GM19025 (cell line): ENCODE results near the gene ZFYVE28.
"Not testable (repeated sequence)": the region's sequence is repeated elsewhere in the genome, so short reads cannot be mapped to it uniquely, and the experiment has no call there.

Experiments
- ATAC-seq: cut with Tn5 transposase; IDR thresholded peaks from one replicate; pipeline ENCODE4 v1.9.1; 2021; ENCODE audit warnings: mild to moderate bottlenecking, low read depth, moderate library complexity; ENCODE audit not compliant: unreplicated experiment

The ZFYVE28 gene

DNA sequence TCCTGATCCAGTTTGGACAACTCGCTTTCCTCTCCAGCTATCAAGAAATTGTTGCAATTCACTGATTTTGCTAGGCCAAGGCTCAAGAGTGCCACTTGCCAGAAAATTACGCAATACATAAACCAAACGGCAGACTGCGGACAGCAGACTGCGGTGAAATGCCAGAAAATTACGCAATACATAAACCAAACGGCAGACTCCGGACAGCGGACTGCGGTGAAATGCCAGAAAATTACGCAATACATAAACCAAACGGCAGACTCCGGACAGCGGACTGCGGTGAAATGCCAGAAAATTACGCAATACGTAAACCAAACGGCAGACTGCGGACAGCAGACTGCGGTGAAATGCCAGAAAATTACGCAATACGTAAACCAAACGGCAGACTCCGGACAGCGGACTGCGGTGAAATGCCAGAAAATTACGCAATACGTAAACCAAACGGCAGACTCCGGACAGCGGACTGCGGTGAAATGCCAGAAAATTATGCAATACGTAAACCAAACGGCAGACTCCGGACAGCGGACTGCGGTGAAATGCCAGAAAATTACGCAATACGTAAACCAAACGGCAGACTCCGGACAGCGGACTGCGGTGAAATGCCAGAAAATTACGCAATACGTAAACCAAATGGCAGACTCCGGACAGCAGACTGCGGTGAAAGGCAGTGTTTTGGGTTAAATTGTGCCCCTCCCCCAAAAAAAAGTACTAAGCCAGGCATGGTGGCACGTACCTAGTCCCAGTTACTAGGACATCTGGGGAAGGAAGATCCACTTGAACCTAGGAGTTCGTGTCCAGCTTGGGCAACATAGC lies 11.7 kb upstream of the ZFYVE28 start:
- not testable (repeated sequence) for ATAC-seq

DNA sequence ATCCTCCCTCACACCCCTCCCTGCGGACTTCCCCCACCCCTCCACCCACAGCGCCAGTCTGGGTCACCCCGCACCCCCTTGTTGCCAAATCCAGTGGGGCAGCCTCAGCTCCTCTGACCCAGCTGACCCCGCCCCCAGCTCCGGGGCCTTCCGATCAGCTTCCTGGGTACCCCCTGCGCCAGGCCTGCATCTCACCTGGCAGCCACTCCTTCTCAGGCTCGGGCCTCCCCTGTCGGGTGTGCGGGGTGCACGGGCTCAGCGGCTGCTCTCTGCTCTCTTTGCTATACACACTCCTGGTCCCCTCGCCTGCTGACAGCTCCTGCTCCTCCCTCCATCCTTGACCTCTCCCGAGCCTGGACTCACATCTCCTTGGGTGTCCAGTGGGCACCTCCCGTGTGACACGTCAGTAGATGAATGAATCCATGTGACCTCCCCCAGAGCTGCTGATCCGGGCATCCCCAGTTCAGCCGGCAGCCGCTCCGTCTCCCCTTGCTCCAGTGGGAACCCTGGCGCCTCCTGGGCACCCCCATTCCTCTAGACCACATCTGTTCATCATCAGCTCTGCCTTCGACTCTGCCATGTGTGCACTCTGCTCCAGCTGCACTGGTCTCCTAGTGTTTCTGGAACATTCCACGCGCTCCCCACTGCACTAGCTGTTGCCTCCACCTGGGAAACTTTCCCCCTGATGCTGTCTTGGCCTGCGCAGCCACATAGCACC lies 10.2 kb upstream of the ZFYVE28 start:
- no peak for ATAC-seq

DNA sequence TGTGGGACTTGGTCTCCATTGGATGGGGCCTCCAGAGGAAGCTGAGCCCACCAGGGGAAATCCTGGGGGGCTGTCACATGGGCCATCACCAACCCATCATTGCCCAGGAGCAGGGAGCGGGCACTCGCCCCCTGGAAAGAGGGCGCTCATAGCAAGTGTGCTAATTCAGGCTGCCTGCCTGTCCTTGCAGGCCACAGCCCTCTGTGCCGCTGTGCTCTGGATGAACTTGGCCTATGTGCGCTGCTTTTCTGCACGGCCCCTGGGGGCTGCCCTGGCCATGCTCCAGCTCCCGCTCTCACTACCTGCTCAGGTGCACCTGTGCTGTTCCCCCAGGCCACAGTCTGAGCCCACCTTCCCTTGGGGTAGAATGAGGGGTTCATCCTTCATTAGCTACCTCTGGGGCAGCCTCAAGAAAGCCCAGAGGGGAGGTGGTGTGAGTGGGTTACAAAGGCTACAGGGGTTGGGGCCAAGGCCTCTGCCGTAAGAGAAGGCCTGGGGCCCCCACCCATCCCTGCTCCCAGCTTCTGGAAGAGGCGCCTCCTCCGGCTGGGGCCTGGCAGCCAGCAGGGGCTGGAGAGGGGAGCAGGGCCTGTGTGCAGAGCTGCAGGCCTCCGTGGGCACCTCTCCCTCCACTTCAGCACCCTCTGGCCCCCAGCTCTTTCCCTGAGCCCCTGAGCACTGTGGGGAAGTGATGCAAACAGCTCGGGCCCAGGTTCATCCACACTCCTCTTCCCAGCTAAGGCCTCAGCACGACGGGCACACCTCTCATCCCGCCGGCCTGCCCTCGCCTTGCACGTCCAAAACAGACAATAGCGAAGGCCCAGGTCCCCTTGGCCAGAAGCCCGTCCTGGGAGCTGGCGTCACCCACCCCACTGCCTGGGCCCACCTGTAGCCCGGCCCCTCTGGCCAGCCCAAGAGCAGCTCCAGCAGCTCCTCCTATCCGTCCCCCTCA lies 9.2 kb upstream of the ZFYVE28 start:
- no peak for ATAC-seq

DNA sequence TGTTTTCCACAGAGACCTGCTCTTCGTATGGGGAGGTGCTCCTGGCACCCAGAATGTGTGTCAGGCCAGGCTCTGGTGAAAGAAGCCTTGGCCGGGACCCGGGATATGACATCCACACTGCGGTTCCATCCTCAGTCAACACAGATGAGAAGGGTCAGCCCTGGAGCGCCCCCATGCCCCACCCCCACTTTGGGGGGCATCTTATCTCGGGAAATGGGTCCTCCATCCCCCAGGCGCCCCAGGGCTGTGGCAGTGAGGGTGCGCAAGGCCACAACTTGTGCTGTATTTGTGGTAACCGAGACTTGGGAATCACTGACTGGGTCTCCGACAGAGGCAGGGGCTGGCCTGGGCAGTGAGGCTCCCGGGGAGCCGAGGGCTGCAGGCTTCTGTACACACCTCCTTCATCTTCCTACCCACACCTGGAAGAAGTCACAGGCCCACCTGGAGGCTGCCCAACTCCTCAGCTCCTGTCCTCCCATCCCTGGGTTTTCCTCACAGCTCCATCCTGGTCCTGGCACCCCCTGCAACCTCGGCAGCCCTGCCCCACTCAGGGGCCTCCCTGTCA lies 8.3 kb upstream of the ZFYVE28 start:
- ATAC-seq: no peak

DNA sequence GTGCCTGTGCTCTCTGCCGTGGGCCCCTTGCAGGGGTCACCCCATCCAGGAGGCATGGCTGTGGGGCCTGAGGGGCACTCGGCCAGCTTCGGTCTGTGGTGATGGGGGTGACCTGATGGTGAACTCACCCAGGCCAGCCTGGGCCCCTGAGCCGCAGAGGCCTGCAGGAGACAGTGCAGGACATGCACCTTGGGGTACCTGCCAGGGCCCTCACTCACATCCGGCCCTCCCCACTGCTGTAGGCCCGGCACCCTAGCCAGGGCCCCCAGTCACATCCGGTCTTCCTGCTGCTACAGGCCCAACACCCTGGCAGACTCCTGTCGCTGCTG lies 7.6 kb upstream of the ZFYVE28 start:
- ATAC-seq: no peak

DNA sequence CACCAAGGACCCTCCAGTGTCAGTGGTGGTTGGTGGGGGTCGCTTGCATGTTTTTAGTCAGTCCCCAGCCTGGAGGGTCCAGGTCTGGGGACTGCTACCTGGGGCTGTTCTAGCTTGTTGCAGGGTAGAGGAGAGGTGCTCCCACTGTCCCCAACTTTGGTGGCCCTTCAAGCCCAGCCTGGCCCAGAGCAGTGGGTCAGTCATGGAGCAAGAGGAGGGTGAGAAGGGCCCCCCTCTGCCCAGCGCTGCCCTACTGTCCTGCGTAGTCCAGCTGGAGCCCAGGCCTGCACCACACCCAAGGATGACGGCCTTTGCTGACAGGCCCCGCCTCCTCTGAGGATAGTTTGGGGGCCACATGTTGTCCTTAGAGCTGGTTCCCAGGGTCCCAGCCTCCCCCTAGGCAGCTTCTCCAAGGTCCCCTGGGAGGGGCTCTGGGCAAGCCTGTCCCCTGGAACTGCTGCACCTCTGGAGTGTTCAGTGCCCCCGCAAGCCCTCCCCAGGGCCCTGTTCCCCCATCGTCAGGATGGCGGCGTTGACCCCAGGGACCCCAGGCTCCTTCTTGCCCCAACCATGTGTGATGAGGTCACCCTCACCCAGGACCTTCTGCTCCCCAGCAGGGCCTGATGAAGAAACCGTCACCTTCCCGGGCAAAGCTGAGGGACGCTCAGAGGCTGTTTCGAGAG lies 7.1 kb upstream of the ZFYVE28 start:
- ATAC-seq: no peak

DNA sequence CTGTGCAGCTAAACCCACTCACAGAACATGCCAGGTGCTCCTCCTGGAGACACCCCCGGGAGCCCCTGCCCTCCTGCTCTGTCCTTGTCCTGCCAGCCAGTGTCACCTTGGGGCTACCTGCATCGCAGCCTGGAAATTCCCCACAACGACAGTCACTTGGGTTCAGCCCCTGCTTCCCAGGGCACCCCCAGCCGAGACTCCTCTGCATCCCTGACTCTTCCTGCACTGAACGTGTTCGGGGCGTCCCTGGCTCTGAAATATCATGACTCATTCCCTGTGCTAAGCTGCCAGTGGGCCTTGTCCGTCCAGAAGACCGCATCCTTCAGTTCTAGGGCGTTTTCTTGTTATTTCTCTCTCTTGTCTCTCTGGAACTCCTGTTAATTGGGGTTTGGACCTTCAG lies 6.1 kb upstream of the ZFYVE28 start:
- no peak for ATAC-seq

DNA sequence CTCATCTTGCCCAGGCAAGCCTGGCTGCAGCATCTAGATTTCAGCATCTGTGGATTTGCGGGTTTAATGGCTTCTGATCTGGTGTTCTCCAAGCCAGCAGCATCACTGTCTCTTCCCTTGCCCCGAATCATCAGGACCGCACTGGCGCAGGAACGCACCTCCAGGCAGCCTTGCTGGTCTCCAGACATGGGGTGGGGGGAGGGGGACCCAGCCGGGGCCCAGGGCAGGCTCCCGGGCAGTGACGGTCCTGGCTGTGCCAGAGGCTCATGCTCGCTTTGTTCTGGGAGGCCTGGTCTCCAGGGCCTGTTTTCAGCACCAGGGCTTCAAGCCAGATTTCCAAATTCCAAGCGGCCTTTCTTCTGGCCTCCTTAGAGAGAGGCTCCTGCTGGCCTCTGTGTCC lies 5.2 kb upstream of the ZFYVE28 start:
- ATAC-seq: no peak

DNA sequence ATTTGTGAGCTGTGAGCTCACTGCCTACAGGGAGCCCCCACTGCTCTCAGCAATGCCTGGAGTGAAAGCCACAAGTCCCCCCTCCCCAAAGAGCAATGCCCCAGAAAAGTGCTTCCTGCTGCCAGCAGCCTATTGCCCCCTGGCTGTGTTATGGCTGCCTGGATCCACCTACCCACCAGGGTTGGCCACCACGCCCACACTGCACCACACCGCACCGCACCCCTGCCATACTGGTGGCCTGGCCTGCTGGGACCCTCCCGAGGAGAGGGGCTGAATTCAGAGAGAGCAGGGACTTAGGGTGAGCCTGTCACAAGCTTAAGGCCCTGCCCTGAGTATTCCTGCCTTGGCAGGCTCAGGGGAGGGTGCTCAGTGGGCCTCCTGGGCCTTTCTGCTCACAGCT lies 4.6 kb upstream of the ZFYVE28 start:
- no peak for ATAC-seq

DNA sequence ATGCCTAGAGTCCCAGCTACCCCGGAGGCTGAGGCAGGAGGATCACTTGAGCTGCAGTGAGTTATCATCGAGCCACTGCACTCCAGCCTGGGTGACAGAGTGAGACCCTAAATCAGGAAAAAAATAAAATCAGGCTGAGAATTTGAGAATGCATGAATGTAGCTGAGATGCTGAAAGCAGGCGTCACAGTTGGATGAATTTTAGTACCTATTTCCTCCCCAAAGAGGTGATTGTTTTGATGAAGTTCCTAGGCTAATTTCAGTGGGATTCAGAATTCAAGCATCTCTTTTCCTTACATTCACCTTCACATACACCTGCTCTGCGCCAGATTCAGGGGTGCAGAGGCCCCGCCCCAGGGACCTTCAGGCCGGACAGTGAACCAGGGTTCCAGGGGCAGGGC lies 3.5 kb upstream of the ZFYVE28 start:
- ATAC-seq: no peak

DNA sequence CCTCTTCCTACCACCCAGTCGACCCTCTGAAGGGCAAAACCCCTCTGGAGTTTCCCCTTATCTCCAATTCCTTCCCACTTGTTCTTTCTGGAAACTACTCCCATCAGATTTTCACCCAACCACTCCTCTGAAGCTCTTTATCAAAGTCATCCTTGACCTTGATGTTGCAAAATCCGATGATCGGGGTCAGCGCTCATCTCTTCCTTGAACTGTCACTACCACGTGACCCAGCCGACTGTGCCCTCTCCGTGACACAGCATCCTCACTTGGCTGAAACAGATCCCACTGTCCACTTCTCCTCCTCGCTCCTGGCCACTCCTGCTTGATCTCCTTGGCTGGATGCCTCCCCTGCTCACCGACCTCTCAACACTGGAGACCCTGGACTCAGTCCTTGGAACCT lies 1.4 kb upstream of the ZFYVE28 start:
- ATAC-seq: no peak

DNA sequence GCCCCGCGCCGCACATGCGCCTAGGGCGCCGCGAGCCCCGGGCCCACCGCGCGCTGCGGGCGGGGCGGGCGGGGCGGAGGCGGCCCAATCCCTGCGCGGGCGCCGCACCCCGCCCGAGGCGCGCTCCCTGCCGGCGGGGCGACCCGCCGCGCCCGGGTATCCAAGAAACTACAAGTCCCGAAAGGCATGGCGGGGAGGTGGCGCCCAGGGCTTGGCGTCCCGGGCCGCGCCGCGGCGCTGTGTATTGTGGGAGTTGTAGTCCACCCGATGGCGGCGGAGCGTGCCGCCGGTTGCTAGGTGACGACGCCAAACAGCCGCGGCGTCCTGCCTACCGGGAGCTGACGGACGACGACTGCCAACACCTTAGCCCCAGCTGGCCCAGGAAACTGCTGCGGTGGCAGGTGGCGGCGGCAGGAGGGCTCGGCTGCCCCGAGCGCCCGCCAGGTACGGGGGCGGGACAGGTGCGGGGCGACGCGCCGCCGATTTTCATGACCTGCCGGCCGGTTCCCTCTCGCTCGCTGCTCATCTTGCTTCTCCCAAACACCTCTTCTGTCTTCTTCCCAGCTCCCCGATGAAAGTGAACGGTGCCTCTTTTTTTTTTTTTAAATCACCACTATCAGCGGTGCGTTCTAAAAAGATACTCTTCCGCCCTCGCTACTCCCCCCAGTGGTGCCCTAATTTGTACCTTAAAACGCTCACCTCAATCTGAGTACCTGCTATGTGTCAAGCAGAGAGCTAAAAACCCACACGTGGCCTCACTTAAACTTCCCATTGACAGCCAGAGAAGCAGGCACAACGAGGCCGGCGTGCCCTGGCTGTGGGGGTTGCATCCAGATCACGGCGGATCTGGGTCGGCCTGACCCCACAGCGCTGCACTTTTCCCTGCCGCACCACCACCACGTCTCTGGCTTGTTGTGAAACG lies 466 bp upstream of the ZFYVE28 start, which contains the start of gene CFAP99:
Gene CFAP99 (plus strand): TSS at position 306 of the 922 bp plus-strand sequence.
- peak; percentile 92 for ATAC-seq

DNA sequence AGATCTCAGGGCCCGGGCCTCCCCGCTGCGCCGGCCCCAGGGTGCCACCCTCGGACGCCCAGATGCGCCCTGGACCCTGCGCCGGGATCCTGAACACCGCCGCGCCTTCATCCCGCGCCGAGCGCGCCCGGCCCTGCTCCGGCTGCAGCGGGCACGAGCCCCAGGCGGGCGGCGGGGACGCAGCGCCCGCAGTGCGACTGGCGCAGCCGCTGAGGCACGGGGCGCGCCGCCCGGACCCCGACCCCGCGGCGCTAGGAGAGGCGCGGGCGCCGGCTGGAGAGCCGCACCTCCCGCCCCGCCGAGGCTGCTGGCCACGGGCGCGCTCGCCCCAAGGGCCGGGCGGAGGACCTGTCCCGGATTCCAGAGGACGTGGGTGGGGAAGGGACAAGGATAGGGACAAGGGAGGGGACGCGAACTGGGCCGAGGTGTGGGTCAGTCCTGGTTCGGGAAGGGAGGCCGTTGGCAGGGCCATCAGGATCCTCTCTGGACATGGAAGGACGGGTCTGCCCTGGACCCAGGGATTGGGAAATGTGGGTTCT lies 1.1 kb downstream of the ZFYVE28 start:
- no peak for ATAC-seq

DNA sequence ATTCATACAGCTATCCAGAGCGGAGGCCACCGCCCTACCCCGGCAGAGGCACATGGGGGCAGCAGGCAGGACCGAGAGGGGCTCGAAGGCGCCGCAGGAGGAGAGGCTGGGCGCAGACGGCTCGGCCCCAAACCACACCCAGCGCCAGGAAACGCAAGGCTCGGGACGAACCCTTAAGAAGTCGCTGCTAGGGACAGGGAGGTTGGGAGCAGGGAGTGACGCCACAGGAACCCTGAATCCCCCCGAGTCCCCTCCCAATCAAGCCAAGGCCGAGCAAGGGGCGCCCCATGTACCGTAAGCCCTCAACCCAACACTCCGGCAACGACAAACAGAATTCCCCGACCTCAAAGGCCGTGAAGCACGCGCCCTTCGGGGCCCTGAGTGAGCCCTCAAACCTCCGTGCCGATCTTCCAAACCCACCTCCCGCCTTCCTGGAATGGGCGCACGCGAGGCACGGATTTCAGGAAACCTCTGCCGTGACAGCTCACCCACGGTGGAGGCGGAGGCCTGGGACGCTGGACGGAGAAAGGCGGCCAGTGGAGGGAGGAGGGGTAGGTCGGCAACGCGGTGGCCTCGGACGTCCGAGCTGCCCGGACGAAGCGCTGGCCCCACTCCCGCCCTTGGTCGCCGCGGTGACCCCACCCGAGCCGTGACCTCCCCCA lies 1.8 kb downstream of the ZFYVE28 start:
- ATAC-seq: no peak

DNA sequence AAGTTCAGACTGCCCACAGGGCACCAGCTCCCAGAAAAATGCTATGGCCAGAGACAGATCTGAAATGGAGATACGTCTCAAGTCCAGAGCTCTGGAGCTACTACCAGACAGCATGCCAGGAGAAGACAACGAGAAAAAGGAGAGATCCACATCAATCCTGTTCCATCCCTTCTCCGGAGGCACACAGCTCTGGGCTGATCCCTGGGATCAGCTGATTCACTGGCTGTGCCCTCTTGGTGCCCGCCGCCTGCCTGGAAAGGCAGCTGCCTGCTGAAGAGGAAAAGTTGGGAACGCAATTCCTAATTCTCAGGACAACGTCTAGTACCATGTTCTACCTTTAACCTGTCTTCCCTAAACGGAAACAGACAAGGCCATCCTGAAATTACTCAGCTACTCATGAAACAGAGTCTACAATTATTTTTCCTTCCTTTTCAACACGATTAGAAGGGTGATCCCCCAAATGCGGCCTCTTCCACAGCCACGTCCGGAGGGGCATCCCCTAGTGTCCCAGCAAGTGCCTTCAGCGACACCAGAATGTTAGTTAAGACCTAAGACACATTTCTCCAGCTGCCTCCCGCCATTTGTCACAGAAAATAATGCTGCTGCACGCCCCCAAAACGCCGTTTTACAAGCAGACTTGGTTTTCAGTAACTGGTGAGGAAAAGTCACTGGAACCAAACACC lies 2.4 kb downstream of the ZFYVE28 start:
- ATAC-seq: no peak

DNA sequence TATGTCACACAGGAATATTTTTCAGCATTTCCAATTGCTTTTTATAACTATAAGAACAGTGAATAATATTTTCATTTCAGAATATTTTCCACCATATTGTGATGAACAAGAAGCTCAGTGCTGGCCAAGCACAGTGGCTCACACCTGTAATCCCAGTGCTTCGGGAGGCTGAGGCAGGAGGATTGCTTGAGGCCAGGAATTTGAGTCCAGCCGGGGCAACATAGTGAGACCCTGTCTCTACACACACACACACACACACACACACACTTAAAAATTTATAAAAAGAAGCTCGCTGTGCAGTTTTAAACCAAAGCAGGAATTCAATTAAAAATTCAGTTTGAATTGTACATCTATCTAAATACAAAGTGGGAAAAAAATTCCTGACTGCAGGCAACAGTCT lies 3.2 kb downstream of the ZFYVE28 start:
- no peak for ATAC-seq

DNA sequence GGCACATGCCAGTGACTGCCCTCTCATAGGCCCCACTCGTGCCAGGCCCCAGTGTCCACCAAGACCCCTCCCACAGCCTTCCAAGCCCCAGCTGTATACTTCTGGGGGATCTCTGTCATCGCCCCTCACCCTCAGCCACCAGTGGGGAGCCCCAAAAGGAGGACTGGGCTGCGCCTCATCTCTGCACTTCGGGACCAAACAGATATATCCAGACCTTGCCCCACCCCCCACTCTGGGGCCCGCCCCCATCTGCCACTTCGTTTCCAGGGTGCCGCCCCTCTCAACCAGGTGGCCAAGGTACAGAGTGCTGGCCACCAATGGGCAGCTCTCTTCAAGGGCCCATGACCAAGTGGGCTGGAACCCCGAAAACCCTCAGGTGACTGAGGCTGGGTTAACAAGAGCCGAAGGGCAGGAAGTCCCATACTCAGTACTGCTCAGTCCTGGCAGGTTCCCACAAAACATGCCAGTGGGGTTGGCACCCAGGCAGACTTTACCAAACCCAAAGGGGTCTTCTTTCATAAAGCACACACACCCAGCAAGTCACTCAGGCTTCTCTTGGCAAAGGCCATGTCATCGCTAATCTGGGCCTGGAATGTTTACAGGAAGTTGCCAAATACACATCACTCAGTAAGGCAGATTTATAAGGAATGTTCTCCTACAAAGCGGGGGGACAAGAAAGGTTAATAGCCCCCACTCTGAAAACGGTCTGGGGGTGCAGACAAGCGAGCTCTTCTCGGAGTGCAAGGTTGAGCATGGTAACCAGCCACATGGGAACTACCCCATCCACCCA lies 4.4 kb downstream of the ZFYVE28 start:
- ATAC-seq: no peak
